ENCODE data around the gene KIRREL1.

DNA sequence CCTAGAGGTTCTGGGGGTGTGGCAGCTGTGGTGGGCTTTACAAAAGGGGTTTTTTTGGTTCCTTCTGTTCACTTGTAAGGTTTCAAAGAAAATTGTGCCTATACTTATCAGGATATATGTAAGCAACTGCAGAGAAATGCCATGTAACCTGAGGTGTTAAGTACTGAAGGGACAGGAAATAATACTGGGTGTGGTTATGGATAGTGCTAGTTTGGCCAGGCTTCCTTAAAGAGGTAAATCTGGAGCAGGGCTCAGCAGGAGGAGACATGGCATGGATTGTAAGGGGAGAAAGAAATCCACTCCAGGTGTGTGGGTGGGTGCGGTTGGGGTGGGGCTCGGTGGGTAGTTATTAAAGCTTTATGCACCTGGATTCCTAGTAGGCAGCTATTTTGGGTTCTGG lies 28.3 kb downstream of the KIRREL1 start:
- TF ChIP-seq, protein P1, sequence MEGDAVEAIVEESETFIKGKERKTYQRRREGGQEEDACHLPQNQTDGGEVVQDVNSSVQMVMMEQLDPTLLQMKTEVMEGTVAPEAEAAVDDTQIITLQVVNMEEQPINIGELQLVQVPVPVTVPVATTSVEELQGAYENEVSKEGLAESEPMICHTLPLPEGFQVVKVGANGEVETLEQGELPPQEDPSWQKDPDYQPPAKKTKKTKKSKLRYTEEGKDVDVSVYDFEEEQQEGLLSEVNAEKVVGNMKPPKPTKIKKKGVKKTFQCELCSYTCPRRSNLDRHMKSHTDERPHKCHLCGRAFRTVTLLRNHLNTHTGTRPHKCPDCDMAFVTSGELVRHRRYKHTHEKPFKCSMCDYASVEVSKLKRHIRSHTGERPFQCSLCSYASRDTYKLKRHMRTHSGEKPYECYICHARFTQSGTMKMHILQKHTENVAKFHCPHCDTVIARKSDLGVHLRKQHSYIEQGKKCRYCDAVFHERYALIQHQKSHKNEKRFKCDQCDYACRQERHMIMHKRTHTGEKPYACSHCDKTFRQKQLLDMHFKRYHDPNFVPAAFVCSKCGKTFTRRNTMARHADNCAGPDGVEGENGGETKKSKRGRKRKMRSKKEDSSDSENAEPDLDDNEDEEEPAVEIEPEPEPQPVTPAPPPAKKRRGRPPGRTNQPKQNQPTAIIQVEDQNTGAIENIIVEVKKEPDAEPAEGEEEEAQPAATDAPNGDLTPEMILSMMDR (conservative IDR thresholded peaks at IDR 0.05 in 1 of 2, IDR thresholded peaks at IDR 0.05 in 1 of 2; ENCODE audit: extremely low read depth in 1 of 2, insufficient read depth in 1 of 2, low read depth in 1 of 2, low read length in 2 of 2), result no peak
- no peak for TF ChIP-seq EZH2 (IDR thresholded peaks at IDR 0.05; ENCODE audit: borderline replicate concordance, low read length)

Data from mammary epithelial cell (primary cell).